Measurements from ENCODE around the gene SALL3. TPM values are rescaled to one million over a fixed set of nuclear protein-coding genes. Genes with fewer than 3 reads are reported as not detected.

The SALL3 gene
- total and polyA plus RNA-seq, 2 of the 8 experiments (the other 6 are each of a cell fraction or from before 2014, with no cell fraction given) = 10.5 to 46.4 TPM

GRCh38 chr18:79030680-79031079 lies 51.1 kb downstream of the SALL3 start:
- Histone ChIP-seq H3K18ac (ENCODE audit: extremely low read depth, low read length) (no peak overlapping the region), H3K14ac (ENCODE audit: insufficient read length) (no peak overlapping the region), H2AK5ac (ENCODE audit: low read depth, low read length) (no peak overlapping the region), H3K9me3 (ENCODE audit: insufficient read depth in 2 of 2, low read depth in 1 of 2, low read length in 1 of 2) (peaks cover 0 to 6% of the 10 kb centered on the region in 2 experiments; a peak in 2 of 4 replicates), H3K4ac (replicated peaks; ENCODE audit: insufficient read length, low read depth, low read length) (no peak overlapping the region), H3K36me3 (ENCODE audit: control insufficient read depth in 2 of 4, insufficient read depth in 4 of 4, low read length in 3 of 4) (no peaks in the 10 kb centered on the region), H2BK20ac (ENCODE audit: low read length) (no peak overlapping the region), H3K23me2 (ENCODE audit: low read depth, low read length) (no peaks in the 10 kb centered on the region), H3K4me2 (ENCODE audit: insufficient read depth in 1 of 2, low read depth in 2 of 2, low read length in 2 of 2) (no peak overlapping the region), H3K4me3 (ENCODE audit: extremely low read depth in 1 of 4, insufficient read depth in 2 of 4, low read depth in 3 of 4, low read length in 4 of 4) (no peak overlapping the region), H3K27ac (ENCODE audit: low read depth, low read length) (no peak overlapping the region), H3K4me1 (replicated peaks in 1 of 4; ENCODE audit: control insufficient read depth in 3 of 4, insufficient read depth in 4 of 4, low read length in 3 of 4) (peaks cover 0 to 5% (median 3%) of the 10 kb centered on the region in 4 experiments; a peak in 3 of 7 replicates), H2AFZ (ENCODE audit: low read length) (no peak overlapping the region), H3K27me3 (replicated peaks in 1 of 4; ENCODE audit: control insufficient read depth in 3 of 4, extremely low read depth in 1 of 4, insufficient read depth in 3 of 4, low read length in 3 of 4) (no peaks in the 10 kb centered on the region), H3K9ac (replicated peaks in 1 of 4; ENCODE audit: extremely low read depth in 1 of 4, low read depth in 3 of 4, low read length in 3 of 4) (no peak overlapping the region), H3K79me1 (ENCODE audit: low read depth, low read length) (no peaks in the 10 kb centered on the region), H4K8ac (ENCODE audit: extremely low read depth, insufficient read depth, low read length) (peak overlapping the region; percentile 14; the same call in 1 of the 2 replicates), H3K56ac (replicated peaks; ENCODE audit: insufficient read length, low read depth, low read length) (no peak overlapping the region), H2BK5ac (ENCODE audit: low read depth, low read length) (no peak overlapping the region), H4K5ac (ENCODE audit: insufficient read length, low read depth, low read length) (no peak overlapping the region), H3K23ac (ENCODE audit: insufficient read length) (no peak overlapping the region), H4K91ac (replicated peaks; ENCODE audit: insufficient read length, low read length) (no peak overlapping the region), H4K20me1 (replicated peaks in 1 of 2; ENCODE audit: control insufficient read depth in 1 of 2, insufficient read depth in 2 of 2, low read length in 2 of 2) (no peaks in the 10 kb centered on the region), H2BK120ac (replicated peaks; ENCODE audit: low read depth, low read length) (no peak overlapping the region), H2BK12ac (ENCODE audit: low read depth, low read length) (no peak overlapping the region), H2BK15ac (ENCODE audit: low read length) (no peak overlapping the region), H3K79me2 (ENCODE audit: control insufficient read depth in 1 of 2, insufficient read depth in 2 of 2, low read length in 2 of 2) (no peaks in the 10 kb centered on the region)
- TF ChIP-seq CBX5 (IDR thresholded peaks at IDR 0.05; ENCODE audit: low read depth, low read length) = no peak
- TF ChIP-seq CHD2 (IDR thresholded peaks at IDR 0.05; ENCODE audit: low read length) = no peak
- TF ChIP-seq FOSL1 (IDR thresholded peaks at IDR 0.05; ENCODE audit: insufficient read depth, low read depth, low read length) = no peak
- TF ChIP-seq SAP30 (IDR thresholded peaks at IDR 0.05; ENCODE audit: insufficient read depth, insufficient replicate concordance, low read length) = no peak
- no peak for TF ChIP-seq CEBPB (IDR thresholded peaks at IDR 0.05; ENCODE audit: low read depth, low read length)
- no peak for TF ChIP-seq SP2 (IDR thresholded peaks at IDR 0.05; ENCODE audit: low read length)
- no peak for TF ChIP-seq SIRT6 (IDR thresholded peaks at IDR 0.05; ENCODE audit: low read length)
- no peak for TF ChIP-seq TEAD4 (IDR thresholded peaks at IDR 0.05; ENCODE audit: low read depth, low read length)
- TF ChIP-seq TBP (IDR thresholded peaks at IDR 0.05; ENCODE audit: low read depth, low read length) = no peak
- ChIA-PET CTCF (ENCODE audit: partially characterized antibody) (no interaction called here), POLR2A (ENCODE audit: partially characterized antibody) (no interaction called here)
- 77% methylated on average over 9 of the region's 9 CpGs; no CpG with 5 or more reads in 1 of the 2 experiments for WGBS, 2 experiments (ENCODE audit: extremely low coverage in 1 of 2, insufficient coverage in 1 of 2, insufficient read length in 1 of 2, insufficient replicate concordance in 2 of 2, low coverage in 1 of 2, low lambda C conversion rate in 2 of 2, missing lambda C conversion rate in 1 of 2)
- FAIRE-seq (no peak), DNase-seq (ENCODE audit: low read depth in 1 of 2, low spot score in 2 of 2) (no peak)

Measured in H1 (cell line).